Type B pancreatic cell (in vitro differentiated cells): ENCODE results near the gene RASGRP1. TPM values are rescaled to one million over a fixed set of nuclear protein-coding genes. Genes with fewer than 3 reads are reported as not detected.

Source experiments
- DNase-seq: peaks from one replicate; pipeline ENCODE4 v3.0.0; 2021; ENCODE audit warnings: mixed read lengths; ENCODE audit not compliant: unreplicated experiment; ENCODE audit errors: extremely low spot score
- H3K27ac Mint-ChIP-seq: 2 replicates; pipeline ENCODE4 v1.8.0; 2021; ENCODE audit warnings: mild to moderate bottlenecking, mixed read lengths
- H3K27me3 Mint-ChIP-seq: 2 replicates; pipeline ENCODE4 v1.8.0; 2021; ENCODE audit warnings: mixed read lengths
- H3K36me3 Mint-ChIP-seq: 2 replicates; pipeline ENCODE4 v1.8.0; 2021; ENCODE audit warnings: mixed read lengths
- H3K4me1 Mint-ChIP-seq: one replicate; pipeline ENCODE4 v1.8.0; 2021; ENCODE audit warnings: mixed read lengths; ENCODE audit not compliant: unreplicated experiment
- H3K4me3 Mint-ChIP-seq: 2 replicates; pipeline ENCODE4 v1.8.0; 2021; ENCODE audit warnings: mild to moderate bottlenecking, mixed read lengths
- H3K9me3 Mint-ChIP-seq: 2 replicates; pipeline ENCODE4 v1.8.0; 2021; ENCODE audit warnings: mixed read lengths
- long read RNA-seq: library from polyadenylated mRNA; unstranded; transcript quantifications from one replicate; pipeline ENCODE4 v2.0.0, GENCODE V29; 2020
- total RNA-seq: library from RNA; stranded (reverse); gene quantifications from 2 replicates; pipeline ENCODE4 v1.2.1, GENCODE V29; 2021; ENCODE audit warnings: low replicate concordance
- TF ChIP-seq, protein P1 (sequence below): fragments of 200-600 bp; sonication (generic); conservative IDR thresholded peaks from 2 replicates; pipeline ENCODE4 v1.5.0; 2021; ENCODE audit warnings: antibody characterized with exemption, mild to moderate bottlenecking

The RASGRP1 gene
- 3.0 and 6.6 TPM in 2 replicates for total RNA-seq
- long read RNA-seq, partial matches to known transcripts = 3 of 9 reads
- long read RNA-seq, other reads (novel, unspliced or antisense) = 5 of 9 reads

DNA sequence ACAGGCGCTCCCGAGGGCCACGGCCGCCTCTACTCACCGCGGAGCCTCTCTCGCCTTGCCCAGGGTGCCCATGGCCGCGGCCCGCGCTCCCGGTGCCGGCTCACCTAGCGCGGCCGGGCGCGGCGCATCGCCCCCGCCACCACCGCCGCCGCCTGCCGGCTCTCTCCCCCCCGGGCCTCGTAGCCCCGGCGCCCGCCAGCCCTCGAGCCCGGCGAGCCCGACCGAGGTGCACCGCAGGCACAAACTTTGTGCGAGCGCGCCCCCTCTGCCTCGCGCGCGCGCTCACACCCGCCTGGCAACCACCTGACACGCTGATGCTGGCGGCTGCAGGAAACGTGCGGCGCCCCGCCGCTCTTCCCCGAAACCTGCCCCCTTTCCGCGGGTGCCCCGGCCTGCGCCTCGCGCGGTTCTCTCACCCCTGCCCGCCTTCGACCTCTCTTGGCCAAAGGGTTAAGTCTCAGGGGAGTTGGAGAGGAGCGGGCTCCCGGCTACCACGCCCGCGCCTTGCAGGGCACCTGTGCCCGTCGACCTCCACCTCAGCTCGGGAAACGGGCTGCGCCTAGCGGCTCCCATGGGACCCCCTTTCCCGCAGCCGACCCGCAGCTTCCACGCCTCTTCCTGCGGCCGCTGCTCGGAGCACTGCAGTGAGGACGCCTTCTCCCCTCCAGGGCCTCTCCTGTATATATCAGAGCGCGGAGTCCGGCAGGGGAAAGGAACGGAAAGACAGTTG lies at the start of gene RASGRP1:
RASGRP1 (minus strand) TSS at position 258 of the 730 bp plus-strand sequence; CDS start at position 72, 186 bp downstream.
- peak; percentile 80 for DNase-seq
- TF ChIP-seq, protein P1, sequence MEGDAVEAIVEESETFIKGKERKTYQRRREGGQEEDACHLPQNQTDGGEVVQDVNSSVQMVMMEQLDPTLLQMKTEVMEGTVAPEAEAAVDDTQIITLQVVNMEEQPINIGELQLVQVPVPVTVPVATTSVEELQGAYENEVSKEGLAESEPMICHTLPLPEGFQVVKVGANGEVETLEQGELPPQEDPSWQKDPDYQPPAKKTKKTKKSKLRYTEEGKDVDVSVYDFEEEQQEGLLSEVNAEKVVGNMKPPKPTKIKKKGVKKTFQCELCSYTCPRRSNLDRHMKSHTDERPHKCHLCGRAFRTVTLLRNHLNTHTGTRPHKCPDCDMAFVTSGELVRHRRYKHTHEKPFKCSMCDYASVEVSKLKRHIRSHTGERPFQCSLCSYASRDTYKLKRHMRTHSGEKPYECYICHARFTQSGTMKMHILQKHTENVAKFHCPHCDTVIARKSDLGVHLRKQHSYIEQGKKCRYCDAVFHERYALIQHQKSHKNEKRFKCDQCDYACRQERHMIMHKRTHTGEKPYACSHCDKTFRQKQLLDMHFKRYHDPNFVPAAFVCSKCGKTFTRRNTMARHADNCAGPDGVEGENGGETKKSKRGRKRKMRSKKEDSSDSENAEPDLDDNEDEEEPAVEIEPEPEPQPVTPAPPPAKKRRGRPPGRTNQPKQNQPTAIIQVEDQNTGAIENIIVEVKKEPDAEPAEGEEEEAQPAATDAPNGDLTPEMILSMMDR = no peak
- H3K9me3 Mint-ChIP-seq = no peaks in the 10 kb centered on the region
- peak within 1 kb of the TSS; percentile 87 for H3K4me3 Mint-ChIP-seq
- H3K27ac Mint-ChIP-seq = no peak within 1 kb of the TSS
- H3K27me3 Mint-ChIP-seq = peaks cover 61% of the 10 kb centered on the region
- H3K36me3 Mint-ChIP-seq = no peaks in the 10 kb centered on the region
- peaks cover 5% of the 10 kb centered on the region for H3K4me1 Mint-ChIP-seq

GRCh38 chr15:38613085-38613484 lies 48.5 kb upstream of the RASGRP1 start:
- Mint-ChIP-seq H3K9me3 (no peaks in the 10 kb centered on the region), H3K4me1 (peaks cover 5% of the 10 kb centered on the region), H3K27ac (no peak overlapping the region), H3K4me3 (no peak overlapping the region), H3K36me3 (no peaks in the 10 kb centered on the region), H3K27me3 (peaks cover 3% of the 10 kb centered on the region)
- TF ChIP-seq, protein P1 = no peak
- DNase-seq = no peak

GRCh38 chr15:38612159-38612863 lies 47.7 kb upstream of the RASGRP1 start:
- no peak overlapping the region for H3K27ac Mint-ChIP-seq
- no peak for DNase-seq
- TF ChIP-seq, protein P1 = no peak
- no peaks in the 10 kb centered on the region for H3K9me3 Mint-ChIP-seq
- H3K36me3 Mint-ChIP-seq = no peaks in the 10 kb centered on the region
- peaks cover 5% of the 10 kb centered on the region for H3K4me1 Mint-ChIP-seq
- peaks cover 3% of the 10 kb centered on the region for H3K27me3 Mint-ChIP-seq
- no peak overlapping the region for H3K4me3 Mint-ChIP-seq

DNA sequence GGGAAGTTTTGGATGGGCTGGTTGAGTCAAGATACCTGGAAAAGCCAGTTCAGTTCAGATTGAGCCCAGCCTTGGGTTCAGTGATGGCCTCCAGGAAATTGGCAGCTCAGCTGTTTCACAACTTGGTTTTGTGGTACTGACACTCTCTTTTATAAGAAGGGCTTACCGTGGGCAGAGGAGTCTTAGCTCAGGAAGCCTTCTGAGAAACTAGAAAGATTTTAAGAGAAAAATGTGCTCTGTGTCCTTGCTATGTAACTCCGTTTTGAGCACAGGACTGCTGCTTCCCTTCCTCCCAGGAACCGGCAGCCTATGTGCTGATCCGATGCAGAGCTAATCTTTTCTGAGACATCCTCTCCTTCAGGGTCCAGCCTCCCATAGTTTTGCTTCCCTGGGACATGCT lies 46.6 kb upstream of the RASGRP1 start:
- TF ChIP-seq, protein P1 = no peak
- Mint-ChIP-seq H3K27me3 (peaks cover 3% of the 10 kb centered on the region), H3K9me3 (peaks cover 4% of the 10 kb centered on the region), H3K36me3 (no peaks in the 10 kb centered on the region), H3K4me1 (peaks cover 5% of the 10 kb centered on the region), H3K4me3 (no peak overlapping the region), H3K27ac (no peak overlapping the region)
- no peak for DNase-seq

DNA sequence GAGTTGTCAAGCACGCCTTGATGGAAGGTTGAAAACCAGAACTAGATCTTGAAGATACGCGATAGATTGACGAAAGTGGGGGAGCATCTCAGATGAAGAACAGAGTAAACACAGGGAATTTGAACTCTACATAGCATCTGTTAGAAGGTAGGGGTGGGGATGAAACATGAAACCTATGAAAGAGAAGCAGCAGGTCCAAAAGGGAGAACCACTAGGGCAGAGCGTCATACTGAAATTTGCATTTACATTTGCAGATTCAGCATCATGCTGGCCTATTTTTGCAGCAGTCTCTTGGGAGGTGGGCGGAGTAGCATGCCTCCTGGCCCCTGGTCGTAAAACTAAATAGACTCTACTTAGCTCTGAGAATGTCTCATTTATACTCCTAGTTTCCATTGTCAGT lies 46.1 kb upstream of the RASGRP1 start:
- H3K4me1 Mint-ChIP-seq = peaks cover 5% of the 10 kb centered on the region
- H3K36me3 Mint-ChIP-seq = no peaks in the 10 kb centered on the region
- H3K27me3 Mint-ChIP-seq = peaks cover 3% of the 10 kb centered on the region
- no peak overlapping the region for H3K4me3 Mint-ChIP-seq
- TF ChIP-seq, protein P1 = no peak
- DNase-seq = no peak
- no peak overlapping the region for H3K27ac Mint-ChIP-seq
- H3K9me3 Mint-ChIP-seq = peaks cover 4% of the 10 kb centered on the region
